MM.1S (cell line): ENCODE results near the gene KCNJ12.

ENCODE experiments used
- CTCF ChIP-seq: fragments of 300-600 bp; sonication (generic); IDR thresholded peaks from 2 replicates; pipeline ENCODE4 v1.5.1; 2016; ENCODE audit warnings: antibody characterized with exemption, low read length, mixed read lengths
- EZH2phosphoT487 ChIP-seq: fragments of 300-600 bp; sonication (generic); IDR thresholded peaks from 2 replicates; pipeline ENCODE4 v1.6.1; 2018; ENCODE audit warnings: antibody characterized with exemption, low read length

- TF ChIP-seq CTCF (no peak), EZH2phosphoT487 (no peak)
These were observed 1.7 kb downstream of the KCNJ12 start for GRCh38 chr17:21377705-21378396.
